Mesenchymal stem cell (in vitro differentiated cells and primary cell): Measurements from ENCODE around the gene RASA3.

Source experiments
- DNase-seq: peaks from one replicate; pipeline ENCODE4 v3.0.0-alpha.2; 2013
- H2AFZ ChIP-seq: one replicate; pipeline ENCODE4 v1.6.1; 2013; ENCODE audit warnings: low read depth, mild to moderate bottlenecking, control low read depth, inconsistent platforms, low read length, moderate library complexity
- H2AK5ac ChIP-seq: 2 replicates; pipeline ENCODE4 v1.6.1; 2013; ENCODE audit warnings: low read length, moderate library complexity, mild to moderate bottlenecking, inconsistent platforms; ENCODE audit not compliant: severe bottlenecking
- H2BK120ac ChIP-seq: one replicate; pipeline ENCODE4 v1.6.1; 2013; ENCODE audit warnings: low read depth, mild to moderate bottlenecking, inconsistent platforms, low read length, moderate library complexity
- H2BK12ac ChIP-seq, 2 experiments: one replicate each; pipeline ENCODE4 v1.6.1; 2013; ENCODE audit warnings: inconsistent platforms in 2 of 2, low read length in 2 of 2, mild to moderate bottlenecking in 2 of 2, moderate library complexity in 2 of 2, control low read depth in 1 of 2
- H2BK15ac ChIP-seq: one replicate; pipeline ENCODE4 v1.6.1; 2013; ENCODE audit warnings: mild to moderate bottlenecking, low read depth, inconsistent platforms; ENCODE audit not compliant: poor library complexity, severe bottlenecking
- H2BK5ac ChIP-seq: 2 replicates; pipeline ENCODE4 v1.6.1; 2013; ENCODE audit warnings: low read depth, mild to moderate bottlenecking, low read length, control low read depth, inconsistent platforms; ENCODE audit not compliant: poor library complexity, severe bottlenecking
- H3K14ac ChIP-seq, 2 experiments: one replicate each; pipeline ENCODE4 v1.6.1; 2013; ENCODE audit warnings: inconsistent platforms in 2 of 2, low read length in 2 of 2, control low read depth in 1 of 2, mild to moderate bottlenecking in 1 of 2, moderate library complexity in 1 of 2
- H3K18ac ChIP-seq, 2 experiments: one replicate each; pipeline ENCODE4 v1.6.1; 2013; ENCODE audit warnings: inconsistent platforms in 2 of 2, low read length in 2 of 2, control low read depth in 1 of 2, low read depth in 1 of 2, mild to moderate bottlenecking in 1 of 2
- H3K23ac ChIP-seq, 2 experiments: one replicate each; pipeline ENCODE4 v1.6.1; 2013; ENCODE audit warnings: inconsistent platforms in 2 of 2, low read length in 2 of 2, mild to moderate bottlenecking in 2 of 2, moderate library complexity in 2 of 2, control low read depth in 1 of 2
- H3K27ac ChIP-seq: 2 replicates; pipeline ENCODE4 v1.5.1; 2013; ENCODE audit warnings: mild to moderate bottlenecking, moderate library complexity, low read length, control low read depth, inconsistent platforms; ENCODE audit not compliant: poor library complexity, severe bottlenecking
- H3K27me3 ChIP-seq, 2 experiments: 2 replicates each; pipeline versions ENCODE4 v1.6.1 to v1.7.0; 2013; ENCODE audit warnings: low read length in 2 of 2, mild to moderate bottlenecking in 2 of 2, moderate library complexity in 2 of 2, control low read depth in 1 of 2, inconsistent platforms in 1 of 2; ENCODE audit not compliant: control insufficient read depth in 1 of 2, insufficient read depth in 1 of 2
- H3K36me3 ChIP-seq, 2 experiments: 2 replicates each; pipeline versions ENCODE4 v1.6.1 to v1.7.0; 2013; ENCODE audit warnings: low read length in 2 of 2, control low read depth in 1 of 2, inconsistent platforms in 1 of 2, low read depth in 1 of 2, mild to moderate bottlenecking in 1 of 2; ENCODE audit not compliant: insufficient read depth in 2 of 2, control insufficient read depth in 1 of 2
- H3K4ac ChIP-seq, 2 experiments: one replicate each; pipeline ENCODE4 v1.6.1; 2013; ENCODE audit warnings: inconsistent platforms in 2 of 2, low read length in 2 of 2, mild to moderate bottlenecking in 2 of 2, moderate library complexity in 2 of 2, control low read depth in 1 of 2, low read depth in 1 of 2
- H3K4me1 ChIP-seq: 2 replicates; pipeline ENCODE4 v1.6.1; 2013; ENCODE audit warnings: low read depth, low read length, control low read depth; ENCODE audit not compliant: control insufficient read depth, insufficient read depth
- H3K4me2 ChIP-seq: 2 replicates; pipeline ENCODE4 v1.6.1; 2013; ENCODE audit warnings: low read length, mild to moderate bottlenecking, inconsistent platforms; ENCODE audit not compliant: poor library complexity, severe bottlenecking
- H3K4me3 ChIP-seq, 2 experiments: 2 replicates each; pipeline versions ENCODE4 v1.5.1 to v1.7.0; 2013; ENCODE audit warnings: low read length in 2 of 2, mild to moderate bottlenecking in 2 of 2, control low read depth in 1 of 2, low read depth in 1 of 2; ENCODE audit not compliant: insufficient read depth in 1 of 2
- H3K79me1 ChIP-seq: replicated peaks from 2 replicates; pipeline ENCODE4 v1.6.1; 2013; ENCODE audit warnings: mild to moderate bottlenecking, control low read depth, low read length, inconsistent platforms; ENCODE audit not compliant: poor library complexity, severe bottlenecking
- H3K9ac ChIP-seq: 2 replicates; pipeline ENCODE4 v1.7.0; 2013; ENCODE audit warnings: mild to moderate bottlenecking, low read length, moderate library complexity
- H3K9me3 ChIP-seq: 2 replicates; pipeline ENCODE4 v1.7.0; 2013; ENCODE audit warnings: mild to moderate bottlenecking, low read length; ENCODE audit not compliant: control insufficient read depth
- H4K8ac ChIP-seq: one replicate; pipeline ENCODE4 v1.6.1; 2013; ENCODE audit warnings: inconsistent platforms, mild to moderate bottlenecking, low read length, moderate library complexity
- H4K91ac ChIP-seq: one replicate; pipeline ENCODE4 v1.6.1; 2013; ENCODE audit warnings: mild to moderate bottlenecking, low read length, inconsistent platforms
- WGBS: methylation state at CpG from one replicate; pipeline ENCODE4 v1.1.7; 2013; ENCODE audit warnings: mixed read lengths; 5-methylcytosine and 5-hydroxymethylcytosine counted together

RASA3 gene

DNA sequence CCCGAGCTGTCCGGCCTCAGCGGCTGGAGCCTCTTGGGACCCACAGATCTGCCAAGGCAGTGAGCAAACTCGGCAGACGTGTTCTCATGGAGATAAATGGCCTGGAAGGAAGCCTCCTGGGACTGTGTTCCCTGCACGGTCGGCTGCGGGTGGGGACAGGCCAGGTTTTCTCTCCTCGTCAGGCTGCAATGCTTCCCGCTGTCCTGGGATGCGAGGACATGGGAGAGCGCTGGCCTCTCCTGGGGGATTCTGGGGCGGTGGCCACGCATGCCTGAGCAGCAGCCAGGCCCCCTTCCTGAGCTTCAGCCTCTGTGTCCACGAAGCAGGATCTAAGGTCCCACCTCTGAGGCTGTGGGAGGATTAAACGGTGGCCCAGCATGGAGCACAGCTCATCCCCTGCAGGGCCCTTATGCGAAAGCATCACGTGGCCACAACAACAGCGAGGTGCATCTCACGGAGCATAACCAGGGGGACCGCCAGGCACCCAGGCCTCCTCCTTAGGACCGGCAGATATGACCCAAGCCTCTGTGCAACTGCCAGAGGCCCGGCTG, 137.3 kb downstream of the RASA3 start:
- no peak for DNase-seq
- H3K27me3 ChIP-seq, result no peaks in the 10 kb centered on the region
- no peak overlapping the region for H3K4me3 ChIP-seq
- H3K18ac ChIP-seq, result no peak overlapping the region
- no peak overlapping the region for H3K23ac ChIP-seq
- H4K8ac ChIP-seq, result no peak overlapping the region
- no peak overlapping the region for H3K14ac ChIP-seq
- H3K4me1 ChIP-seq, result peaks cover 24% of the 10 kb centered on the region
- H3K9me3 ChIP-seq, result no peaks in the 10 kb centered on the region
- no peak overlapping the region for H3K4me2 ChIP-seq
- H2BK120ac ChIP-seq, result no peak overlapping the region
- H3K79me1 ChIP-seq, result peaks cover 40% of the 10 kb centered on the region
- no peak overlapping the region for H3K9ac ChIP-seq
- no peak overlapping the region for H2AFZ ChIP-seq
- no peak overlapping the region for H2BK12ac ChIP-seq
- WGBS, result 90% methylated on average over 23 of the region's 23 CpGs
- no peak overlapping the region for H2AK5ac ChIP-seq
- H3K27ac ChIP-seq, result no peak overlapping the region
- no peak overlapping the region for H3K4ac ChIP-seq
- H2BK15ac ChIP-seq, result no peak overlapping the region
- H2BK5ac ChIP-seq, result no peak overlapping the region
- peaks cover 80 to 81% of the 10 kb centered on the region in 2 experiments for H3K36me3 ChIP-seq
- H4K91ac ChIP-seq, result no peak overlapping the region

GRCh38 chr13:113992276-113993005, 140.0 kb downstream of the RASA3 start:
- no peak overlapping the region for H3K27ac ChIP-seq
- 99% methylated on average over 17 of the region's 21 CpGs for WGBS
- no peak overlapping the region for H2AK5ac ChIP-seq
- peaks cover 18% of the 10 kb centered on the region for H3K4me1 ChIP-seq
- H2BK120ac ChIP-seq, result no peak overlapping the region
- H2AFZ ChIP-seq, result no peak overlapping the region
- H4K91ac ChIP-seq, result no peak overlapping the region
- no peak overlapping the region for H3K9ac ChIP-seq
- H3K27me3 ChIP-seq, result no peaks in the 10 kb centered on the region
- peaks cover 73 to 76% of the 10 kb centered on the region in 2 experiments for H3K36me3 ChIP-seq
- H4K8ac ChIP-seq, result no peak overlapping the region
- H2BK12ac ChIP-seq, result no peak overlapping the region
- peaks cover 34% of the 10 kb centered on the region for H3K79me1 ChIP-seq
- no peaks in the 10 kb centered on the region for H3K9me3 ChIP-seq
- H2BK15ac ChIP-seq, result no peak overlapping the region
- no peak overlapping the region for H3K23ac ChIP-seq
- no peak overlapping the region for H3K18ac ChIP-seq
- H3K4me3 ChIP-seq, result no peak overlapping the region
- H2BK5ac ChIP-seq, result no peak overlapping the region
- DNase-seq, result no peak
- no peak overlapping the region for H3K14ac ChIP-seq
- no peak overlapping the region for H3K4ac ChIP-seq
- H3K4me2 ChIP-seq, result no peak overlapping the region

- H4K91ac ChIP-seq, result no peak overlapping the region
Observed at GRCh38 chr13:113991676-113992179, 140.7 kb downstream of the RASA3 start.

GRCh38 chr13:113991191-113991669, 141.2 kb downstream of the RASA3 start:
- Histone ChIP-seq H3K9me3 (no peaks in the 10 kb centered on the region), H2AK5ac (no peak overlapping the region), H3K9ac (no peak overlapping the region), H3K18ac (no peak overlapping the region), H2BK120ac (no peak overlapping the region), H3K14ac (no peak overlapping the region), H3K4ac (no peak overlapping the region), H3K27ac (no peak overlapping the region), H3K4me1 (peaks cover 8% of the 10 kb centered on the region), H4K8ac (no peak overlapping the region), H3K79me1 (peaks cover 24% of the 10 kb centered on the region), H3K36me3 (peaks cover 61 to 65% of the 10 kb centered on the region in 2 experiments), H2BK15ac (no peak overlapping the region), H4K91ac (no peak overlapping the region), H2BK5ac (no peak overlapping the region), H3K23ac (no peak overlapping the region), H3K4me3 (no peak overlapping the region), H3K4me2 (no peak overlapping the region), H2AFZ (no peak overlapping the region), H2BK12ac (no peak overlapping the region), H3K27me3 (no peaks in the 10 kb centered on the region)
- 94% methylated on average over 10 of the region's 10 CpGs for WGBS
- no peak for DNase-seq

More at GRCh38 chr13:113991676-113992179, 140.7 kb downstream of the RASA3 start:
- Histone ChIP-seq H3K4me2 (no peak overlapping the region), H2BK120ac (no peak overlapping the region), H3K27ac (no peak overlapping the region), H3K36me3 (peaks cover 66 to 70% of the 10 kb centered on the region in 2 experiments), H3K18ac (no peak overlapping the region), H4K8ac (no peak overlapping the region), H3K4me3 (no peak overlapping the region), H2AFZ (no peak overlapping the region), H3K9ac (no peak overlapping the region), H2BK15ac (no peak overlapping the region), H3K9me3 (no peaks in the 10 kb centered on the region), H2BK12ac (no peak overlapping the region), H3K23ac (no peak overlapping the region), H2BK5ac (no peak overlapping the region), H3K4me1 (peaks cover 13% of the 10 kb centered on the region), H2AK5ac (no peak overlapping the region), H3K79me1 (peaks cover 27% of the 10 kb centered on the region), H3K4ac (no peak overlapping the region), H3K27me3 (no peaks in the 10 kb centered on the region), H3K14ac (peak overlapping the region in 1 of 2 experiments; percentile 82)
- no peak for DNase-seq
- 97% methylated on average over 10 of the region's 11 CpGs for WGBS
